Activated T-helper 17 cell treated with anti-CD3 and anti-CD28 coated beads, Interleukin-2, amount 50 U/mL, for 72 hours (primary cell): ENCODE results near the gene INHA. TPM values are rescaled to one million over a fixed set of nuclear protein-coding genes. Genes with fewer than 3 reads are reported as not detected.

Experiments
- ATAC-seq: fragments of 150-1000 bp; cut with Tn5 transposase; replicated peaks from 2 replicates; pipeline ENCODE4 v1.10.0; 2021; ENCODE audit warnings: mild to moderate bottlenecking, moderate library complexity
- H3K27ac Mint-ChIP-seq: one replicate; pipeline ENCODE4 v1.8.0; 2022; ENCODE audit warnings: mixed read lengths
- H3K27me3 Mint-ChIP-seq: one replicate; pipeline ENCODE4 v1.8.0; 2022; ENCODE audit warnings: mixed read lengths
- H3K36me3 Mint-ChIP-seq: one replicate; pipeline ENCODE4 v1.8.0; 2022; ENCODE audit warnings: low read depth, mild to moderate bottlenecking, mixed read lengths
- H3K4me1 Mint-ChIP-seq: one replicate; pipeline ENCODE4 v1.8.0; 2022; ENCODE audit warnings: mixed read lengths
- H3K4me3 Mint-ChIP-seq: one replicate; pipeline ENCODE4 v1.8.0; 2022; ENCODE audit warnings: mild to moderate bottlenecking, mixed read lengths
- H3K9me3 Mint-ChIP-seq: one replicate; pipeline ENCODE4 v1.8.0; 2022; ENCODE audit warnings: mixed read lengths
- total RNA-seq, 2 donors: library from RNA; stranded (reverse); gene quantifications; one replicate each; pipeline ENCODE4 v1.2.3, GENCODE V29; 2022

Gene INHA
- total RNA-seq, 2 donors from 2014 or later = not detected

DNA sequence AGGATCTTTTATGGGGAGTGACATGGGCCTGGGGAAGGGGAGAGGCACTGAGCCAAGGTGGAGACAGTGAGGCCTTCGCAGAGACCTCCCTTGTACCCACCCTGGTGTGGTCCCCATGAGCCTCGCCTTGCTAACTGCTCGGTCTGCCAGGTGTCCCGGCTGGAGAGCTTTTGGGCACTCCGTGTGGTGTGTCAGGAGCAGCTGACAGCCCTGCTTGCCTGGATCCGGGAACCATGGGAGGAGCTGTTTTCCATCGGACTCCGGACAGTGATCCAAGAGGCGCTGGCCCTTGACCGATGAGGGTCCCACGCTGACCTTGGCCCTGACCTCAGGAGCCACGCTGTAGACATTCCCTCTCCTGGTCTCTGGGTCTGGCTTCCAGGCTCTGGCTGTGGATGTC, 43.8 kb downstream of the INHA start:
- Mint-ChIP-seq H3K27me3 (no peaks in the 10 kb centered on the region), H3K4me1 (peaks cover 14% of the 10 kb centered on the region), H3K9me3 (no peaks in the 10 kb centered on the region), H3K36me3 (peaks cover 28% of the 10 kb centered on the region), H3K4me3 (no peak overlapping the region), H3K27ac (no peak overlapping the region)
- no peak for ATAC-seq

- no peaks in the 10 kb centered on the region for H3K27me3 Mint-ChIP-seq
- ATAC-seq = no peak
- peaks cover 23% of the 10 kb centered on the region for H3K36me3 Mint-ChIP-seq
- H3K9me3 Mint-ChIP-seq = no peaks in the 10 kb centered on the region
- H3K4me1 Mint-ChIP-seq = peaks cover 8% of the 10 kb centered on the region
- H3K27ac Mint-ChIP-seq = no peak overlapping the region
- no peak overlapping the region for H3K4me3 Mint-ChIP-seq
These were observed 44.4 kb downstream of the INHA start for GRCh38 chr2:219616550-219616949.

DNA sequence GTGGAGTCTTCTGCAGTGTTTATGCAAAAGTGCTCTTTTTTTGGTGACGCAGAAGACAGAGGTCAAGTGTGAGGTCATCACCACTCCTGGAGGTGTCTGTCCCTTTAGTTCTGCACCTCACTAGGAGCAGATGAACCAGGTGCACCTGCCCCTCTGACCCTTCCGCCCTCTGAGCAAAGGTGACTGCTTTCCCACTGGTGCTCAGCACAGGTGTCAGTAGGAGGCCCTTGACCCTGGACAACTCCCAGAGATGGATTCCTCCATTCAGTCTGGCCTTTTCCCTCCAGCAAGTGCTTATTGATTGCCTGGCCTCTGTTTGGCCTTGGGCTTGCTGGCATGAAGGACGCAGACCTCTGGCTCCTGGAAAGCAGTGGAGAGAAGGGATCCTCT, 46.6 kb downstream of the INHA start:
- no peaks in the 10 kb centered on the region for H3K4me1 Mint-ChIP-seq
- H3K27me3 Mint-ChIP-seq = no peaks in the 10 kb centered on the region
- H3K36me3 Mint-ChIP-seq = peaks cover 17% of the 10 kb centered on the region
- H3K9me3 Mint-ChIP-seq = no peaks in the 10 kb centered on the region
- H3K4me3 Mint-ChIP-seq = no peak overlapping the region
- H3K27ac Mint-ChIP-seq = no peak overlapping the region
- no peak for ATAC-seq

DNA sequence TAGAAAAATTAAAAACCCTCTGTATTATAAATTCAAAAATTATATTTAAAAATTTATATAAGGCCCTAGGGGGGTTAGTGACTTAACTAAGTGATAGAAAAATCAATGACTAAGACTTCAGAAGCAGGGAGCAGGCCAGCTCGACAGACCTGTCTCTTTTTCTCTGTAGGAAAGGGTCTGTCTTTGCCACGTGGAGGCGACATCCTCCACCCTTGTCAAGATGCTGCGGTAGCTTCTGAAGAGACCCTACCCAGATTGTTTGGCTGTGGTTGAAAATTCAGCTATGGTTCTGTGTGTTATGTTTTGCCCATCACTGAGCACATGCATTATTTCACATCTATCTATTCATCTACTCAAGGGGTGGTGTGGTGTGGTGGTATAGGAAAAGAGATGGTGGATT, 47.1 kb downstream of the INHA start:
- H3K4me1 Mint-ChIP-seq = no peaks in the 10 kb centered on the region
- no peaks in the 10 kb centered on the region for H3K27me3 Mint-ChIP-seq
- no peak for ATAC-seq
- H3K36me3 Mint-ChIP-seq = peaks cover 13% of the 10 kb centered on the region
- no peak overlapping the region for H3K4me3 Mint-ChIP-seq
- no peak overlapping the region for H3K27ac Mint-ChIP-seq
- H3K9me3 Mint-ChIP-seq = no peaks in the 10 kb centered on the region

GRCh38 chr2:219620546-219620945, 48.4 kb downstream of the INHA start:
- Mint-ChIP-seq H3K27me3 (peaks cover 3% of the 10 kb centered on the region), H3K9me3 (no peaks in the 10 kb centered on the region), H3K27ac (no peak overlapping the region), H3K4me3 (no peak overlapping the region), H3K36me3 (peaks cover 2% of the 10 kb centered on the region), H3K4me1 (no peaks in the 10 kb centered on the region)
- no peak for ATAC-seq

DNA sequence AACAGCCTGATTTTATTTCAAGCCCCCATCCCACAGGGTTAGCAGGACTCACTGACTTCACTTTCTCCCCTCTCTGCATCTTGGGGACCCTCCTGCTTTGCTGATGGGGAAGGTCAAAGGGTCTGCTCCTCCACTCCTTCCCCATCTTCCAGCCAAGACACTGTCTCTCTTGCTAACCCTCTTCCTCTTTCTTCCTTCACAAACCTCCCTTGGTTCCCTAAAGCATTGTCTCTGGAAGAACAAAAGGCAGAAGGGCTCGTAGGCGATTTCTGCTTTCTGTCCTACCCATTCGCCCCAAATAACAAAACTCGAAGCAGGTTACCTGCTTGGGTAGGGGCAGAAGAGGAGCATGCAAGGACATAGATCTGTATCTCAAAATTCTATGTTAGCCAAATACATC, 49.8 kb downstream of the INHA start:
- Mint-ChIP-seq H3K36me3 (no peaks in the 10 kb centered on the region), H3K27ac (no peak overlapping the region), H3K9me3 (no peaks in the 10 kb centered on the region), H3K4me3 (no peak overlapping the region), H3K4me1 (no peaks in the 10 kb centered on the region), H3K27me3 (peaks cover 11% of the 10 kb centered on the region)
- ATAC-seq = no peak

GRCh38 chr2:219622472-219622871, 50.4 kb downstream of the INHA start:
- Mint-ChIP-seq H3K36me3 (no peaks in the 10 kb centered on the region), H3K27me3 (peaks cover 13% of the 10 kb centered on the region), H3K4me1 (no peaks in the 10 kb centered on the region), H3K9me3 (no peaks in the 10 kb centered on the region), H3K4me3 (no peak overlapping the region), H3K27ac (no peak overlapping the region)
- ATAC-seq = no peak

DNA sequence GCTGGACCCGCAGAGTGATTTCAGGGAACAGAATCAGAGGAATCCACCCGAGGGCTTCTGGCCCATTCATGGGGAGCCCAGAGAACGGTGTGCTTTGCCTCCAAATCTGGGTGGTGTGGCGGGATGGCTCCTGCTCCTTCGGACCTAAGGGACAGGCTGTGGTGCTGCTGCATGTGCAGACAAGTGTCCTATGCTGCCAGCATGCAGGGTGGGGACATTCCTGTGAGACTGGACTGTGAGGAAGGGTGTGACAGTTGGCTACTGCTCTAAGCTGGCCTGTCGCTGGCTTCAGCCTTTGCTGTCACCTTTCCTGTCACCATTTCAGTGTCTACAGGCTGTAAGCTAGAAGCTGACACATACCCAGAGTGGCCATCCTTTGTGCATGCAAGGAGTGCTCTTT, 52.5 kb downstream of the INHA start:
- Mint-ChIP-seq H3K36me3 (no peaks in the 10 kb centered on the region), H3K27ac (no peak overlapping the region), H3K9me3 (no peaks in the 10 kb centered on the region), H3K4me3 (no peak overlapping the region), H3K27me3 (peaks cover 21% of the 10 kb centered on the region), H3K4me1 (no peaks in the 10 kb centered on the region)
- ATAC-seq = no peak

DNA sequence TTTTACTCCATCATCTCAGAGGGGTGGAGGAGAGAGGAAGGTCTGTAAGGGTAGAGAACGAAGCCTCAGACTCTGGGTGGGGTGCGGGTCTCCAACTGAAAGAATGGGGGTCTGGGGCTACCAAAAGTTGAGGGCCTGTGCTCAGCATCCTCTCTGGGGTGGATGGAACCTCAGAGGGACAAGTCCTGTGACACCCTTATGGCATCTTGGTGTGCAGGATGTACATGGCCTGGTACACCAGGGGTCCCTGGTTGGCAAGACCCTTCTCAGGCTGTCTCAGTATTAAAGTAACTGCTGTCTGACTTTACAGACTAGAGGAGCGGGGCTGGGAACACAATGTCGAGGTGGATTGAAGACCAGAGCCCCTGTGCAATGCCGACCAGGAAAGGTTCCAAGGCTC, 53.1 kb downstream of the INHA start:
- no peak for ATAC-seq
- Mint-ChIP-seq H3K36me3 (no peaks in the 10 kb centered on the region), H3K27me3 (peaks cover 21% of the 10 kb centered on the region), H3K4me1 (no peaks in the 10 kb centered on the region), H3K27ac (no peak overlapping the region), H3K4me3 (no peak overlapping the region), H3K9me3 (no peaks in the 10 kb centered on the region)

Other genes with a start within 250 kb of the INHA start
- not detected for gene RESP18, start 239.6 kb upstream of the INHA start, total RNA-seq
- gene DNPEP, start 184.4 kb upstream of the INHA start, total RNA-seq = 10 to 100 TPM; 80.9 to 99.6 TPM
- not detected for gene DES, start 153.9 kb upstream of the INHA start, total RNA-seq
- gene SPEG, start 137.5 kb upstream of the INHA start, total RNA-seq = 1 to 10 TPM in 1 of 2 donors, under 1 TPM in 1; 0.79 to 1.7 TPM
- 10 to 100 TPM; 31.7 to 36.3 TPM for gene GMPPA, start 73.4 kb upstream of the INHA start, total RNA-seq
- gene ASIC4, start 57.8 kb upstream of the INHA start, total RNA-seq = under 1 TPM in 1 of 2 donors, not detected in 1; 0.56 TPM
- 10 to 100 TPM; 14.0 to 27.6 TPM for gene CHPF, start 28.5 kb upstream of the INHA start, total RNA-seq
- gene TMEM198, start 28.3 kb upstream of the INHA start, total RNA-seq = 1 to 10 TPM; 3.7 to 5.1 TPM
- 1 to 10 TPM in 1 of 2 donors, under 1 TPM in 1; 0.84 to 1.1 TPM for gene OBSL1, start 771 bp upstream of the INHA start, total RNA-seq
- gene STK11IP, start 25.5 kb downstream of the INHA start, total RNA-seq = 10 to 100 TPM; 28.4 to 31.4 TPM
- gene SLC4A3, start 55.3 kb downstream of the INHA start, total RNA-seq = not detected